ENCODE data around the gene XPO5.

DNA sequence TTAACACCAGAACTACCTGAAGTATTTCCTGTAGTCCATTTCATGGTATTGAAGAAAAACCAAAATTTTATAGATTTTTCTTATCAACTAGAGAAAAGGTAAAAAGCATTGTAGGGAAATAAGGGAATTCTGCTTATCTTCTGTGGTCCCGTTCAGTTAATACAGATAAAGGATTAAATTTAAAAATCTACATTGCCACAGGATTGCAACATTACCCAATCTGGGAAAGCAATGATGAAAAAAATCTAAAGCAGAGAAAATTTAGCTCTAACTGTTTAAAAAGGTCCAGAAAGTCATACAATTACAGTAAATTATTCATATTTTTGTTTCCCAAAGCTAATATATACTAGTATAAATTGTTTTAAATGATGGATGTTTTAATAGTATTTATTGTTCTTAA, 18.1 kb upstream of the XPO5 start:
- TF ChIP-seq, protein P1, sequence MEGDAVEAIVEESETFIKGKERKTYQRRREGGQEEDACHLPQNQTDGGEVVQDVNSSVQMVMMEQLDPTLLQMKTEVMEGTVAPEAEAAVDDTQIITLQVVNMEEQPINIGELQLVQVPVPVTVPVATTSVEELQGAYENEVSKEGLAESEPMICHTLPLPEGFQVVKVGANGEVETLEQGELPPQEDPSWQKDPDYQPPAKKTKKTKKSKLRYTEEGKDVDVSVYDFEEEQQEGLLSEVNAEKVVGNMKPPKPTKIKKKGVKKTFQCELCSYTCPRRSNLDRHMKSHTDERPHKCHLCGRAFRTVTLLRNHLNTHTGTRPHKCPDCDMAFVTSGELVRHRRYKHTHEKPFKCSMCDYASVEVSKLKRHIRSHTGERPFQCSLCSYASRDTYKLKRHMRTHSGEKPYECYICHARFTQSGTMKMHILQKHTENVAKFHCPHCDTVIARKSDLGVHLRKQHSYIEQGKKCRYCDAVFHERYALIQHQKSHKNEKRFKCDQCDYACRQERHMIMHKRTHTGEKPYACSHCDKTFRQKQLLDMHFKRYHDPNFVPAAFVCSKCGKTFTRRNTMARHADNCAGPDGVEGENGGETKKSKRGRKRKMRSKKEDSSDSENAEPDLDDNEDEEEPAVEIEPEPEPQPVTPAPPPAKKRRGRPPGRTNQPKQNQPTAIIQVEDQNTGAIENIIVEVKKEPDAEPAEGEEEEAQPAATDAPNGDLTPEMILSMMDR (IDR thresholded peaks at IDR 0.05; ENCODE audit: poor library complexity, severe bottlenecking): no peak
- TF ChIP-seq EP300 (conservative IDR thresholded peaks at IDR 0.05; ENCODE audit: poor library complexity, severe bottlenecking) (no peak), EZH2 (IDR thresholded peaks at IDR 0.05; ENCODE audit: borderline replicate concordance, insufficient read depth, low read length, poor library complexity, severe bottlenecking) (no peak), RAD21 (conservative IDR thresholded peaks at IDR 0.05) (no peak), POLR2AphosphoS5 (IDR thresholded peaks at IDR 0.05) (no peak), MXI1 (conservative IDR thresholded peaks at IDR 0.05; ENCODE audit: poor library complexity, severe bottlenecking) (no peak)
- TF ChIP-seq, protein P2, sequence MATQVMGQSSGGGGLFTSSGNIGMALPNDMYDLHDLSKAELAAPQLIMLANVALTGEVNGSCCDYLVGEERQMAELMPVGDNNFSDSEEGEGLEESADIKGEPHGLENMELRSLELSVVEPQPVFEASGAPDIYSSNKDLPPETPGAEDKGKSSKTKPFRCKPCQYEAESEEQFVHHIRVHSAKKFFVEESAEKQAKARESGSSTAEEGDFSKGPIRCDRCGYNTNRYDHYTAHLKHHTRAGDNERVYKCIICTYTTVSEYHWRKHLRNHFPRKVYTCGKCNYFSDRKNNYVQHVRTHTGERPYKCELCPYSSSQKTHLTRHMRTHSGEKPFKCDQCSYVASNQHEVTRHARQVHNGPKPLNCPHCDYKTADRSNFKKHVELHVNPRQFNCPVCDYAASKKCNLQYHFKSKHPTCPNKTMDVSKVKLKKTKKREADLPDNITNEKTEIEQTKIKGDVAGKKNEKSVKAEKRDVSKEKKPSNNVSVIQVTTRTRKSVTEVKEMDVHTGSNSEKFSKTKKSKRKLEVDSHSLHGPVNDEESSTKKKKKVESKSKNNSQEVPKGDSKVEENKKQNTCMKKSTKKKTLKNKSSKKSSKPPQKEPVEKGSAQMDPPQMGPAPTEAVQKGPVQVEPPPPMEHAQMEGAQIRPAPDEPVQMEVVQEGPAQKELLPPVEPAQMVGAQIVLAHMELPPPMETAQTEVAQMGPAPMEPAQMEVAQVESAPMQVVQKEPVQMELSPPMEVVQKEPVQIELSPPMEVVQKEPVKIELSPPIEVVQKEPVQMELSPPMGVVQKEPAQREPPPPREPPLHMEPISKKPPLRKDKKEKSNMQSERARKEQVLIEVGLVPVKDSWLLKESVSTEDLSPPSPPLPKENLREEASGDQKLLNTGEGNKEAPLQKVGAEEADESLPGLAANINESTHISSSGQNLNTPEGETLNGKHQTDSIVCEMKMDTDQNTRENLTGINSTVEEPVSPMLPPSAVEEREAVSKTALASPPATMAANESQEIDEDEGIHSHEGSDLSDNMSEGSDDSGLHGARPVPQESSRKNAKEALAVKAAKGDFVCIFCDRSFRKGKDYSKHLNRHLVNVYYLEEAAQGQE (IDR thresholded peaks at IDR 0.05; ENCODE audit: borderline replicate concordance): no peak
